Measurements from ENCODE around the gene ZNF223. TPM values are rescaled to one million over a fixed set of nuclear protein-coding genes. Genes with fewer than 3 reads are reported as not detected.

ZNF223 gene
- polyA plus RNA-seq, 1 experiment, result 2.1 TPM

GRCh38 chr19:44069415-44069814 lies 17.6 kb downstream of the ZNF223 start:
- DNase-seq (ENCODE audit: low read depth), result no peak
- no peak overlapping the region for H3K4me3 ChIP-seq (ENCODE audit: low read depth, low read length)
- peaks cover 6% of the 10 kb centered on the region for H3K36me3 ChIP-seq (ENCODE audit: control insufficient read depth, insufficient read depth, low read length)
- ChIA-PET CTCF (interaction anchor here (1.3 kb wide), 1 partner anchor 10 kb away, joined by 5 read pairs; no protein-coding TSS in a partner anchor), POLR2A (no interaction called here)
- no peaks in the 10 kb centered on the region for H3K27me3 ChIP-seq (ENCODE audit: control insufficient read depth, insufficient read depth, low read length)
- no peak for TF ChIP-seq CTCF (IDR thresholded peaks at IDR 0.05; ENCODE audit: insufficient read depth, low read depth, low read length)

- POLR2A ChIA-PET, result interaction anchor here (0.5 kb wide), 1 partner anchor 42 kb away, joined by 4 read pairs; no protein-coding TSS in a partner anchor
- TF ChIP-seq CTCF (IDR thresholded peaks at IDR 0.05; ENCODE audit: insufficient read depth, low read depth, low read length), result no peak
- DNase-seq (ENCODE audit: low read depth), result peak; percentile 64
Measured at GRCh38 chr19:44071824-44072542, 20.1 kb downstream of the ZNF223 start, which contains the start of gene ZNF284. Gene ZNF284 (plus strand): TSS chr19:44072159. CDS start chr19:44076390, 4,231 bp downstream.

GRCh38 chr19:44072543-44073401 lies 20.9 kb downstream of the ZNF223 start:
- TF ChIP-seq CTCF (IDR thresholded peaks at IDR 0.05; ENCODE audit: insufficient read depth, low read depth, low read length), result 0 out of 2 replicates have a peak, but pooled peaks have one; percentile 27
- ChIA-PET POLR2A (interaction anchor here (0.5 to 0.6 kb wide), 2 partner anchors 41 to 571 kb away, joined by 4 to 8 read pairs; partner anchors contain the start of gene PVR), CTCF (no interaction called here)

More at GRCh38 chr19:44071824-44072542, 20.1 kb downstream of the ZNF223 start, which contains the start of gene ZNF284:
- Histone ChIP-seq H3K27me3 (ENCODE audit: control insufficient read depth, insufficient read depth, low read length) (no peaks in the 10 kb centered on the region), H3K36me3 (ENCODE audit: control insufficient read depth, insufficient read depth, low read length) (no peaks in the 10 kb centered on the region), H3K4me3 (ENCODE audit: low read depth, low read length) (peak within 1 kb of the TSS; percentile 73)
- CTCF ChIA-PET, result no interaction called here

GRCh38 chr19:44076325-44076724 lies 24.5 kb downstream of the ZNF223 start:
- no peaks in the 10 kb centered on the region for H3K27me3 ChIP-seq (ENCODE audit: control insufficient read depth, insufficient read depth, low read length)
- H3K4me3 ChIP-seq (ENCODE audit: low read depth, low read length), result no peak overlapping the region
- DNase-seq (ENCODE audit: low read depth), result no peak
- H3K36me3 ChIP-seq (ENCODE audit: control insufficient read depth, insufficient read depth, low read length), result peaks cover 4% of the 10 kb centered on the region
- CTCF ChIA-PET, result no interaction called here
- POLR2A ChIA-PET, result no interaction called here
- TF ChIP-seq CTCF (IDR thresholded peaks at IDR 0.05; ENCODE audit: insufficient read depth, low read depth, low read length), result no peak

More at GRCh38 chr19:44072543-44073401, 20.9 kb downstream of the ZNF223 start:
- no peak for DNase-seq (ENCODE audit: low read depth)
- no peaks in the 10 kb centered on the region for H3K27me3 ChIP-seq (ENCODE audit: control insufficient read depth, insufficient read depth, low read length)
- peak overlapping the region; percentile 73 for H3K4me3 ChIP-seq (ENCODE audit: low read depth, low read length)
- H3K36me3 ChIP-seq (ENCODE audit: control insufficient read depth, insufficient read depth, low read length), result peaks cover 2% of the 10 kb centered on the region; the same call in 1 of the 2 replicates

GRCh38 chr19:44092108-44092507 lies 40.3 kb downstream of the ZNF223 start:
- CTCF ChIA-PET, result no interaction called here
- TF ChIP-seq CTCF (IDR thresholded peaks at IDR 0.05; ENCODE audit: insufficient read depth, low read depth, low read length), result no peak
- H3K36me3 ChIP-seq (ENCODE audit: control insufficient read depth, insufficient read depth, low read length), result no peaks in the 10 kb centered on the region
- H3K4me3 ChIP-seq (ENCODE audit: low read depth, low read length), result no peak overlapping the region
- DNase-seq (ENCODE audit: low read depth), result no peak
- POLR2A ChIA-PET, result no interaction called here
- H3K27me3 ChIP-seq (ENCODE audit: control insufficient read depth, insufficient read depth, low read length), result no peaks in the 10 kb centered on the region
